ENCODE measurements around the gene RPS27. TPM values are rescaled to one million over a fixed set of nuclear protein-coding genes. Genes with fewer than 3 reads are reported as not detected.
A peak's percentile ranks its signal among the peaks of the same experiment; 100 is the strongest.

RPS27 gene
- total RNA-seq, 1 donor from 2014 or later, result 1,149 TPM

GRCh38 chr1:153944827-153945117, 45.8 kb upstream of the RPS27 start:
- DNase-seq (ENCODE audit: low read depth) (no peak), FAIRE-seq (no peak)
- Histone ChIP-seq H3K9me3 (ENCODE audit: insufficient read depth, low read depth, low read length) (no peaks in the 10 kb centered on the region), H2AFZ (ENCODE audit: low read depth, low read length) (no peak overlapping the region), H4K20me1 (ENCODE audit: insufficient read depth, low read length) (no peaks in the 10 kb centered on the region), H3K4me3 (ENCODE audit: insufficient read depth, low read depth, low read length) (no peak overlapping the region), H3K36me3 (ENCODE audit: insufficient read depth, low read length) (peaks cover 6% of the 10 kb centered on the region), H3K27me3 (ENCODE audit: insufficient read depth, low read length) (no peaks in the 10 kb centered on the region), H3K79me2 (ENCODE audit: insufficient read depth, low read length) (peaks cover 26% of the 10 kb centered on the region), H3K4me1 (ENCODE audit: insufficient read depth, low read length) (peaks cover 9% of the 10 kb centered on the region), H3K9ac (ENCODE audit: low read length) (peak overlapping the region; percentile 85), H3K27ac (ENCODE audit: low read depth, low read length) (no peak overlapping the region), H3K4me2 (ENCODE audit: low read length) (peak overlapping the region; percentile 96)
- no peaks in the 10 kb centered on the region for H3K27me3 Mint-ChIP-seq (ENCODE audit: low read depth, unreplicated experiment)
- peaks cover 10% of the 10 kb centered on the region for H3K36me3 Mint-ChIP-seq (ENCODE audit: low read depth, unreplicated experiment)
- H3K27ac Mint-ChIP-seq (ENCODE audit: unreplicated experiment), result peak overlapping the region; percentile 58
- TF ChIP-seq EZH2 (IDR thresholded peaks at IDR 0.05; ENCODE audit: insufficient read depth, low read length) (no peak), CTCF (IDR thresholded peaks at IDR 0.05; ENCODE audit: insufficient read depth, low read depth, low read length) (no peak)
- H3K4me3 Mint-ChIP-seq (ENCODE audit: unreplicated experiment), result peak overlapping the region; percentile 90
- peaks cover 6% of the 10 kb centered on the region for H3K4me1 Mint-ChIP-seq (ENCODE audit: low read depth, unreplicated experiment)
- H3K9me3 Mint-ChIP-seq (ENCODE audit: unreplicated experiment), result no peaks in the 10 kb centered on the region

- TF ChIP-seq EZH2 (IDR thresholded peaks at IDR 0.05; ENCODE audit: insufficient read depth, low read length), result no peak
- no peak for TF ChIP-seq CTCF (IDR thresholded peaks at IDR 0.05; ENCODE audit: insufficient read depth, low read depth, low read length)
- Histone ChIP-seq H3K4me1 (ENCODE audit: insufficient read depth, low read length) (peaks cover 9% of the 10 kb centered on the region), H3K9me3 (ENCODE audit: insufficient read depth, low read depth, low read length) (no peaks in the 10 kb centered on the region), H3K79me2 (ENCODE audit: insufficient read depth, low read length) (peaks cover 26% of the 10 kb centered on the region), H2AFZ (ENCODE audit: low read depth, low read length) (peak overlapping the region; percentile 67), H3K36me3 (ENCODE audit: insufficient read depth, low read length) (peaks cover 3% of the 10 kb centered on the region), H3K4me2 (ENCODE audit: low read length) (peak overlapping the region; percentile 96), H3K4me3 (ENCODE audit: insufficient read depth, low read depth, low read length) (peak overlapping the region; percentile 78), H4K20me1 (ENCODE audit: insufficient read depth, low read length) (peaks cover 3% of the 10 kb centered on the region), H3K27ac (ENCODE audit: low read depth, low read length) (peak overlapping the region; percentile 47), H3K27me3 (ENCODE audit: insufficient read depth, low read length) (no peaks in the 10 kb centered on the region), H3K9ac (ENCODE audit: low read length) (peak overlapping the region; percentile 85)
- FAIRE-seq, result no peak
- H3K4me1 Mint-ChIP-seq (ENCODE audit: low read depth, unreplicated experiment), result peaks cover 6% of the 10 kb centered on the region
- no peaks in the 10 kb centered on the region for H3K9me3 Mint-ChIP-seq (ENCODE audit: unreplicated experiment)
- H3K27ac Mint-ChIP-seq (ENCODE audit: unreplicated experiment), result peak overlapping the region; percentile 58
- DNase-seq (ENCODE audit: low read depth), result peak; percentile 53
- H3K36me3 Mint-ChIP-seq (ENCODE audit: low read depth, unreplicated experiment), result peaks cover 11% of the 10 kb centered on the region
- peak overlapping the region; percentile 90 for H3K4me3 Mint-ChIP-seq (ENCODE audit: unreplicated experiment)
- no peaks in the 10 kb centered on the region for H3K27me3 Mint-ChIP-seq (ENCODE audit: low read depth, unreplicated experiment)
These were observed 45.3 kb upstream of the RPS27 start for GRCh38 chr1:153945131-153945794.

All from astrocyte (in vitro differentiated cells and primary cell).